Posterior cingulate gyrus (tissue), 11 donors: ENCODE results near the gene NBPF6.
"Not testable (repeated sequence)": the region's sequence is repeated elsewhere in the genome, so short reads cannot be mapped to it uniquely, and the experiment has no call there.

Source experiments
- DNase-seq, 10 donors: peaks; one replicate each; pipeline versions ENCODE4 v3.0.0 to v3.0.0-alpha.2; 2020 to 2021; ENCODE audit warnings: mixed read lengths in 3 of 10
- intact Hi-C: fragments of 100-400 bp; cut with DNase I; formaldehyde crosslinking; loops from one replicate; pipeline ENCODE4 v1.15.1; 2023

NBPF6 gene

DNA sequence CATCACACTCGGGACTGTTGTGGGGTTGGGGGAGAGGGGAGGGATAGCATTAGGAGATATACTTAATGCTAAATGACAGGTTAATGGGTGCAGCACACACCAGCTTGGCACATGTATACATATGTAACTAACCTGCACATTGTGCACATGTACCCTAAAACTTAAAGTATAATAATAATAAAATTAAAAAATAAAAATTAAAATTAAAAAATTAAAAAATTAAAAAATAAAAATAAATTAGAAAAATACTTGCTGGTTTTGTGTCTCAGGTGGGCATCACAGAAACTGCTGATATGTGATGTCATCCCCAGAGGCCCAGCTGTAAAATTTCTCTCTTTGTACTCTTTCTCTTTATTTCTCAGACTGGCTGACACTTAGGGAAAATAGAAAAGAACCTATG lies 44.9 kb downstream of the NBPF6 start:
- DNase-seq, intact Hi-C loops: not testable (repeated sequence)

DNA sequence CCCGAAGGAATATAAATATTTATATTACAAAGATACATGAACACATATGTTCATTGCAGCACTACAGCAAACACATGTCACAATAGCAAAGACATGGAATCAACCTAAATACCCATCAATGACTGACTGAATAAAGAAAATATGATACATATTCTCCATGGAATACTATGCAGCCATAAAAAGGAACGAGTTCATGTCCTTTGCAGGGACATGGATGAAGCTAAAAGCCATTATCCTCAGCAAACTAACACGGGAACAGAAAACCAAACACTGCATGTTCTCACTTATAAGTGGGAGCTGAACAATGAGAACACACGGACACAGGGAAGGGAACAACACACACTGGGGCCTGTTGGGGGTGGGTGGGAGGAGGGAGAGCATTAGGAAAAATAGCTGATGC lies 46.7 kb downstream of the NBPF6 start:
- intact Hi-C loops, DNase-seq: not testable (repeated sequence)

DNA sequence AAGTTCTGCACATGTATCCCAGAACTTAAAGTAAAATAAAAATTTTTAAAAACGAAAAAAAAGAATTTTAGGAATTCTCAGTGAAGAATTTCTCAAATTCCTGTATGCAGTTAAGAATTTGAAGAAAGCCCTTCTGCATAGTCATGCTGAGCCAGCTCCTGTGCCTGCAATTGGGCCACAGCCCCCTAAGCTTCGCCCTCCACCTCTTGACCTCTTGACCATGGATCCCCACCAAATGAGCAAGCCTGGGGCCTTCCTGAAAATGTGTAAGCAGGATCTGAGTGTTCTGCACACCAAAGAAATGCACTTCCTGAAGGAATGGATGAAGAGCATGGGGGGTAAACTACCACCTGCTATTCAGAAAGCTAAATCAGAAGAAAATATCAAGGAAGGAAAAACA lies 52.0 kb downstream of the NBPF6 start:
- intact Hi-C loops = no loop called here
- DNase-seq = peak in 1 of 10 donors; percentile 39

DNA sequence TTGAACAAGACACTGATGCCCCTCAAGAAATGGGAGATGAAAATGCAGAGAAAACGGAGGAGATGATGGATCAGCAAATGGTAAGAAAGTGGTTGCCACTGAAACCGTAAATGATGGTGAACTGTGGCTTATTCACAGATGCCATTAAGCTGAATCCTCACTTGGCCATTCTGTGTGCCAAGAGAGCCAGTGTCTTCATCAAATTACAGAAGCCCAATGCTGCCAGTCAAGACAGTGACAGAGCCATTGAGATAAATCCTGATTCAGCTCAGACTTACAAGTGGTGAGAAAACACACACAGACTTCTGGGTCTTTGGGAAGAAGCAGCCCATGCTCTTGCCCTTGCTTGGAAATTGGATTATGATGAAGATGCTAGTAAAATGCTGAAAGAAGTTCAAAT lies 52.5 kb downstream of the NBPF6 start:
- intact Hi-C loops = no loop called here
- no peak for DNase-seq

DNA sequence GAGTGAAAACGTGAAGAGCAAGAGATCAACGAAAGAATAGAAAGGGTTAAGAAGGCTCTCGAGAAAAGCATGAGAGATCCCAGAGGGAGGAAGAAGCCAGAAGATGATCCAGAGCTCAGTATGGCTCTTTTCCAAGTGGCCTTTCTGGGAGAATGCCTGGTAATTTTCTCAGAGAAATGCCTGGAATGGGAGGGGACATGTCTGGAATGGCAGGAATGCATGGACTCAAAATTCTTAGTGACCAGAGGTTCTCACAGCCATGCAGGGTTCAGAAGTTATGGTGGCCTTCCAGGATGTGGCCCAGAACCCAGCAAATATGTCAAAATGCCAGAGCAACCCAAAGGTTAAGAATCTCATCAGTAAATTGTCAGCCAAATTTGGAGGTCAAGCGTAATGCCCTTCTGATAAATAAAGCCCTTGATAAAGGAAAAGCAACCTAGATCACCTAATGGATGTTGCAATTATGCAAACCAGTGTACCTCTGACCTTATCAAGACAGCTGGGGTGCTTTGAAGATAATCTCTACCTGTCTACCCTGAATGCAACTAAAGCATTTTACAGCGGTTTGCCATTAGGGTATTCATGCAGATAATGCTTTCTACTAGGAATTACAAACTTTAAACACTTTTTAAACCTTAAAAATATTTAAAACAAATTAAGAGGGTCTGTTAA lies 53.1 kb downstream of the NBPF6 start:
- intact Hi-C loops = no loop called here
- DNase-seq = no peak

DNA sequence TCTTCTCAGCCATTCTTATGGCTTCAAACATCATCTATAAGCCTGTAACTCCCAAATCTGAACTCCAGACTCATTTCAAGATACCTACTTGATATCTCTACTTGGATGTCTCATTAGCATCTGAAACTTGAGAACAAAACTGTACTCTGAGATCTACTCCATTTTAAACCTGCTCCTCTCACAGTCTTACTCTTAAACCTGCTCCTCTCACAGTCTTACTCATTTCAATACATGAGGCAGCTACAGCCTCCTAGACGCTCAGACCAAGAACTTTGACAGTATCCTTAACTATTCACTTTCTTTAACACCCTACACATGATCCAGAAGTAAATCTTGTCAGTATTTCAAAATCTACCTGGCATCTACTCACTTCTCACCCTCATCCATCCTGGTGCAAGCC lies 54.3 kb downstream of the NBPF6 start:
- intact Hi-C loops = no loop called here

DNA sequence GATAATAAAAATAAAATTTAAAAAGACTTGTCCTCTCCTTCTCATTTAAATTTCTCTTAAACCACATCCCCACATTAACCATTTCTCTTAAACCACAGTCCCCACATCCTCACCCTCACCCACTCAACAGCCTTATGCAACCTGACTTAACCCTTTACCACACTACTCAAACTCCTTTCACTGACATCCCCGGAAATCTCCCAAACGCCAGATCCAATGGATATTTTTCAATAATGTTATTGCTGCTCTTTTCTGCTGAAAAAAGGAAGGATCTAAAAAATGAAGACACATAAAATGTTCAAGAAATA lies 55.6 kb downstream of the NBPF6 start:
- no peak for DNase-seq
- intact Hi-C loops = no loop called here

More for the DNA sequence above, 54.3 kb downstream of the NBPF6 start:
- no peak for DNase-seq

DNA sequence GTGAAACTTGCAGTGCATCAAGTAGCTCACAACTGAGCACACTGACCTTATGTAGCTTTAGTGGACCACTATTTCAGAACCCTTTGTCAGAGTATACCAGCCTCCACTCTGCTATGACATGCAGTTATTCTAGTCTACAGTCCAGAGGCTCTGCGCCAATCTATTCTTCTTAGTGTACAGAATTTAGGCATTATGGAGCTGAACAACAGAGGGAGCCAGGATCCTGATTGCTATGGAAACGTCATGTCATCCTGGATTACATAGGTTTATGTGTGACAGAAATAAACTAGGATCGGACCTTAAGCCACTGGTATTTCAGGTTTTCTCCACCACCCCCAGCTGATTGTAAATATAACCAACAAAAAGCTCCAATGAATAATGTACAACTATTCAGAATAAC lies 61.6 kb downstream of the NBPF6 start:
- intact Hi-C loops = loop anchor here (5.0 to 10.0 kb wide), 2 partner anchors 61 to 373 kb away; no protein-coding TSS in a partner anchor
- DNase-seq = no peak

DNA sequence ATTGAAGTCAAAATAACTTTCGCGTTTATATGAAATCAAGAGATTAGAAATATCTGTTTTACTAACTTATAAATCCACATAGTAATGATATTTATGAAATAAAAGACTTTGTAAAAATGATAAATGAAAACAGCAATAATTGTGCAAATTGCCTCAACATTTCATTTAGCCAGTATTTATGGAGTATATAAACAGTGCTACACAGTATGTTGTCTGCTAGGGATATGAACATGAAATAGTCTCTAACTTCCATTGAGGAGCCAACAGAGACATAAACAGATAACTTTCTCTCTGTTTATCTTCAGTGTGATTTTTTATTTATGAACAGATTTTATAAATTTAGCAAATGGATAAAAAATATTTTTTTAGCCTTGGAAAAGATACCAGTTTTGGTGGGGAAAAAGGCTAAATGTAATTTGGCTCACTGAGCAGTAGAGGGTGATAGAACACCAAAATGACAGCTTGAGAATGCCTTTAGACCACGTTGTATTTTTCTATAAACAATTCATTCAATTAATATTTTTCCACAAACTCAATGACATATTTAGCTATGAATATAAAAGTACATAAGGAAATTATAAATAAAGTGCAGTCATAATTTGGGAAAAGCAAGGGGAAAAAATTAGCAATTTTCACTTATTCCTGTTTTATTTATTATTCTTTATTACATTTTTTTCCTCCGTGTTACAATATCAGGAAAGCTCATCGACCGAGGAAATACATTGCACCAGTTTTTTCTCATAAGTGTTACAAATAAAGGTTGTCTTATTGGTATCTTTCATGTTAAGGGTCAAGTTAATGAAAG lies 62.3 kb downstream of the NBPF6 start:
- intact Hi-C loops = loop anchor here (1.0 to 10.0 kb wide), 3 partner anchors 60 to 372 kb away; no protein-coding TSS in a partner anchor
- no peak for DNase-seq

DNA sequence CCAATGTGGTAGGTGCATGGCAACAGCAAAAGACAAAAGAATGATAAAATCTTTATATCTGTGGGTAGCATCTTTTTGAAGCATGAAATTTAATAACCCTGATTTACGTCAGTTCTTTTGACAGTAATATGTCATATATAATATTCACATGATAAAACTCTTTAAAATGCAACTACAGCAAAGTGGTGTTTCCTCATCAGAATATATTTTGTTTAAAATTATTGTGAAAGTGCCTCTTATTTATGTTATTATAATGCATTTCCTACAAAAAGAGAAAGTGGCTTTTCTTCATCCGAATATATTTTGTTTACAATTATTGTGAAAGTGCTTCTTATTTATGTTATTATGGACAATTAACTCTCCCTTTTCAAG lies 62.9 kb downstream of the NBPF6 start:
- intact Hi-C loops = loop anchor here (1.0 to 10.0 kb wide), 3 partner anchors 59 to 372 kb away; no protein-coding TSS in a partner anchor
- no peak for DNase-seq

DNA sequence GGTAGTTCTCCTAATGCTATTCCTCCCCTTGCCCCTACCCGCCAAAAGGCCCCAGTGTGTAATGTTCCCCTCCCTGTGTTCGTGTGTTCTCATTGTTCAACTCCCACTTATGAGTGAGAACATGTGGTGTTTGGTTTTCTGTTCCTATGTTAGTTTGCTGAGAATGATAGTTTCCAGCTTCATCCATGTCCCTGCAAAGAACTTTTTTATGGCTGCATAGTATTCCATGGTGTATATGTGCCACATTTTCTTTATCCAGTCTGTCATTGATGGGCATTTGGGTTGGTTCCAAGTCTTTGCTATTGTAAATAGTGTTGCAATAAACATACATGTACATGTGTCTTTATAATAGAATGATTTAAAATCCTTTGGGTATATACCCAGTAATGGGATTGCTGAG lies 63.8 kb downstream of the NBPF6 start:
- intact Hi-C loops = loop anchor here (1.0 to 10.0 kb wide), 3 partner anchors 58 to 371 kb away; no protein-coding TSS in a partner anchor
- DNase-seq = not testable (repeated sequence)

DNA sequence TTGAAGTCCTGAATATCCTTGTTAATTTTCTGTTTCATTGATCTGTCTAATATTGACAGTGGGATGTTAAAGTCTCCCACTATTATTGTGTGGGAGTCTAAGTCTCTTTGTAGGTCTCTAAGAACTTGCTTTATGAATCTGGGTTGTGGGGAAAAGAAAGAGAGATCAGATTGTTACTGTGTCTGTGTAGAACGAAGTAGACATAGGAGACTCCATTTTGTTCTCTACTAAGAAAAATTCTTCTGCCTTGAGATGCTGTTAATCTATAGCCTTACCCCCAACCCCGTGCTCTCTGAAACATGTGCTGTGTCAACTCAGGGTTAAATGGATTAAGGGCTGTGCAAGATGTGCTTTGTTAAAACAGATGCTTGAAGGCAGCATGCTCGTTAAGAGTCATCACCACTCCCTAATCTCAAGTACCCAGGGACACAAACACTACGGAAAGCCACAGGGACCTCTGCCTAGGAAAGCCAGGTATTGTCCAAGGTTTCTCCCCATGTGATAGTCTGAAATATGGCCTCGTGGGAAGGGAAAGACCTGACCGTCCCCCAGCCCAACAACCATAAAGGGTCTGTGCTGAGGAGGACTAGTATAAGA lies 67.3 kb downstream of the NBPF6 start:
- intact Hi-C loops = loop anchor here (10.0 kb wide), 1 partner anchor 367 kb away; no protein-coding TSS in a partner anchor

More for the DNA sequence above, 67.3 kb downstream of the NBPF6 start:
- DNase-seq = not testable (repeated sequence)
